ENCODE results near the gene RAPGEF4. TPM values are rescaled to one million over a fixed set of nuclear protein-coding genes. Genes with fewer than 3 reads are reported as not detected.
A peak's percentile ranks its signal among the peaks of the same experiment; 100 is the strongest.

The RAPGEF4 gene
- total RNA-seq, 4 donors from 2014 or later: 16.1 to 26.2 (median 21.3) TPM

DNA sequence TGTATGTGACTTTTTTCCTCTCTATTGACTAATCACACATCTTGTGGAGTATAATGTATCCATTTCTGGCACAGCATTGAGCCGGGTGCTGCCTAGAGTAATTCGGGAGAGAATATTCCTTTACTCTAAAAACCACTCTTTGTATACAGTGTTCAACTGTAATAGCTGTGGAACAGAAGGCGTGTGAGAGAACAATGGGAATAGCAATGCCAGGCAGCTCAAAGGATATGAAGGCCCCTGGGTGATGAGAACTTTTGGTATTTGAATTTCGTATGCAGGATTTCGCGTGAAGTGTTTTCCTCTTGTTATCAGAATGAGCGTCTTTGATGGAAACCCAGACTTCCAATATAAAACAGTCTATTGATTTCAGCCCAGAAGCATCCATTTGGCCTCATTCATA, 255.4 kb downstream of the RAPGEF4 start:
- Histone ChIP-seq H3K27ac (no peak overlapping the region), H3K4me1 (no peaks in the 10 kb centered on the region), H3K4me3 (no peak overlapping the region), H3K27me3 (no peaks in the 10 kb centered on the region), H3K9me3 (no peaks in the 10 kb centered on the region), H3K36me3 (no peaks in the 10 kb centered on the region)
- TF ChIP-seq POLR2A (IDR thresholded peaks at IDR 0.05): no peak
- TF ChIP-seq, protein P1, sequence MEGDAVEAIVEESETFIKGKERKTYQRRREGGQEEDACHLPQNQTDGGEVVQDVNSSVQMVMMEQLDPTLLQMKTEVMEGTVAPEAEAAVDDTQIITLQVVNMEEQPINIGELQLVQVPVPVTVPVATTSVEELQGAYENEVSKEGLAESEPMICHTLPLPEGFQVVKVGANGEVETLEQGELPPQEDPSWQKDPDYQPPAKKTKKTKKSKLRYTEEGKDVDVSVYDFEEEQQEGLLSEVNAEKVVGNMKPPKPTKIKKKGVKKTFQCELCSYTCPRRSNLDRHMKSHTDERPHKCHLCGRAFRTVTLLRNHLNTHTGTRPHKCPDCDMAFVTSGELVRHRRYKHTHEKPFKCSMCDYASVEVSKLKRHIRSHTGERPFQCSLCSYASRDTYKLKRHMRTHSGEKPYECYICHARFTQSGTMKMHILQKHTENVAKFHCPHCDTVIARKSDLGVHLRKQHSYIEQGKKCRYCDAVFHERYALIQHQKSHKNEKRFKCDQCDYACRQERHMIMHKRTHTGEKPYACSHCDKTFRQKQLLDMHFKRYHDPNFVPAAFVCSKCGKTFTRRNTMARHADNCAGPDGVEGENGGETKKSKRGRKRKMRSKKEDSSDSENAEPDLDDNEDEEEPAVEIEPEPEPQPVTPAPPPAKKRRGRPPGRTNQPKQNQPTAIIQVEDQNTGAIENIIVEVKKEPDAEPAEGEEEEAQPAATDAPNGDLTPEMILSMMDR (IDR thresholded peaks at IDR 0.05): no peak
- DNase-seq: no peak
- intact Hi-C loops (cut with DNase I; ENCODE audit: low total_unique reads): no loop called here

DNA sequence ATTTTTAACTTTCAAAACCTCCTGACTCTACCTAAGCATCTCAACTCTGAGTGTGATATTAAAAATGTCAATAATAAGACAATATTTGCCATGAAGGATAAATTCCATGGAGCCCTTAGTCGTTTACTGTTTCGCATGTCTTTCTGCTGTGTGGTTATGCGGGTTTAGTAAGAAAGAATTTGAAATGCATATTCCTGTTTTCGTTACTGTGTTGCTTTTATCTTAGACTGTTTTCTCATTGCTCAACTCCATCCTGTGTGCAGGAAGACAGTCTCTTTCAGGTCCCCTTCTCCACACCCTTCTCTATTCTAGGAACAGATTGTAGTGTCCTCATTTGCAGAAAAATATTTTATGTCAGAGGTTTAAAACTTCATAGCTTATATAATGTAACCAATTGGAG, 257.5 kb downstream of the RAPGEF4 start:
- TF ChIP-seq, protein P1 (IDR thresholded peaks at IDR 0.05): no peak
- no peak for TF ChIP-seq POLR2A (IDR thresholded peaks at IDR 0.05)
- DNase-seq: no peak
- no peak overlapping the region for H3K27ac ChIP-seq
- H3K9me3 ChIP-seq: no peaks in the 10 kb centered on the region
- no peaks in the 10 kb centered on the region for H3K4me1 ChIP-seq
- no peaks in the 10 kb centered on the region for H3K36me3 ChIP-seq
- H3K4me3 ChIP-seq: no peak overlapping the region
- no peaks in the 10 kb centered on the region for H3K27me3 ChIP-seq
- intact Hi-C loops (cut with DNase I; ENCODE audit: low total_unique reads): no loop called here

DNA sequence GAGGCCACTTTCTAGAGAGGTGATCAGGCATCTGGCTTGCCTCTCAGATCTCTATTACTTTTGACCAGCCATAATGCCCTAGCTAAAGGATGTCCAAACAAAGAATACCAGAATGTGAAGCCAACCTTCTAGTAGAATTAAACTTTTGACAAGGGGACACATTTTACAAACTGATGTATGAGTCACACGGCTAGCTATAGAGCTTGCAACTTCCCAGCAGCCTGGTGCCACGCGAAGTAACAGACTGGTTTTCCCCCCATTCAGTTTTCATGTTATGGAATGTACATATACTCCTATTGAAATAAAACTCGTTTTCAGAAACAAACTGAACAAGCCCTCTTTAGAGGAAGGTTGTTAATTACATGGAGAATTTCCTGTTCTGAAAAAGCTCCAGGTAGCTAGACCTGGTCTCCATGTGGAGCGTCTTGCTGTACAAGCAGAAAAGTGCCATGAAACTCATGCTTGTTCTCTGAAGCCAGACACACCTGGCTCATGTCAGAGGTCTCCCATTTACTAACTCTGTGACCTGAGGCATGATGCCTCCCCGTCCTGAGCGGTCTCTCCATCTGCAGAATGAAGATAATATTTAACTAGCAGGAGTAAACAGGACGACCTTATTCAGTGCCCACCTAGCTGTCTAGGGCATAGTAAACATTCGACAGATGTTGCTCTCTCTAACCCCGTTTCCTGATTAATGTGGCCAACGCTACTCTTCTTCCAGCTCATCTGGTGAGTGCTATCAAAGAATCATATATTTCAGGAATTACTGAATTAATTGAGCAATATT, 258.5 kb downstream of the RAPGEF4 start:
- Histone ChIP-seq H3K36me3 (no peaks in the 10 kb centered on the region), H3K4me1 (no peaks in the 10 kb centered on the region), H3K27me3 (no peaks in the 10 kb centered on the region), H3K27ac (no peak overlapping the region), H3K9me3 (no peaks in the 10 kb centered on the region), H3K4me3 (no peak overlapping the region)
- TF ChIP-seq, protein P1 (IDR thresholded peaks at IDR 0.05): no peak
- TF ChIP-seq POLR2A (IDR thresholded peaks at IDR 0.05): no peak
- DNase-seq: no peak
- intact Hi-C loops (cut with DNase I; ENCODE audit: low total_unique reads): no loop called here

DNA sequence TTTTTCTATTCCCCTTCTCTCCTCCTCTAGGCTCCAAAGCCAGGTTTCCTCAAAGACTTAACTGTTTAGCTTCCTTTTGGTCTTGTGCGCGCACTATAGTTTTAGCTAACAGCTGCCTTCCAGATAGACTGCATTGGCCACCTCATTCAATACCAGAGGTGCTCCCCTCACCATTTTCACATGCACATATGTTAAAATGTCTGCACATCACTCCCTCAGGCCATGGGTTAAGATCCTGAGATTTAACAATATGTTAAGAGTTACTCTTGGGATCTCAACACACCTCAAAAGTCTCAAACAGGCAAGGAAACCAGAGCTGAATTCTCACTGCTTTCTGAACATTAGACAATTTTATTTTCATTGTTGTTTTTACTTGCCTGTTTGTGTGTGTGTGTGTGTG, 259.2 kb downstream of the RAPGEF4 start:
- TF ChIP-seq, protein P1 (IDR thresholded peaks at IDR 0.05): no peak
- TF ChIP-seq POLR2A (IDR thresholded peaks at IDR 0.05): no peak
- intact Hi-C loops (cut with DNase I; ENCODE audit: low total_unique reads): no loop called here
- no peaks in the 10 kb centered on the region for H3K27me3 ChIP-seq
- DNase-seq: no peak
- H3K4me1 ChIP-seq: no peaks in the 10 kb centered on the region
- no peaks in the 10 kb centered on the region for H3K36me3 ChIP-seq
- no peak overlapping the region for H3K4me3 ChIP-seq
- no peaks in the 10 kb centered on the region for H3K9me3 ChIP-seq
- peak overlapping the region in 1 of 2 donors; percentile 60 for H3K27ac ChIP-seq

DNA sequence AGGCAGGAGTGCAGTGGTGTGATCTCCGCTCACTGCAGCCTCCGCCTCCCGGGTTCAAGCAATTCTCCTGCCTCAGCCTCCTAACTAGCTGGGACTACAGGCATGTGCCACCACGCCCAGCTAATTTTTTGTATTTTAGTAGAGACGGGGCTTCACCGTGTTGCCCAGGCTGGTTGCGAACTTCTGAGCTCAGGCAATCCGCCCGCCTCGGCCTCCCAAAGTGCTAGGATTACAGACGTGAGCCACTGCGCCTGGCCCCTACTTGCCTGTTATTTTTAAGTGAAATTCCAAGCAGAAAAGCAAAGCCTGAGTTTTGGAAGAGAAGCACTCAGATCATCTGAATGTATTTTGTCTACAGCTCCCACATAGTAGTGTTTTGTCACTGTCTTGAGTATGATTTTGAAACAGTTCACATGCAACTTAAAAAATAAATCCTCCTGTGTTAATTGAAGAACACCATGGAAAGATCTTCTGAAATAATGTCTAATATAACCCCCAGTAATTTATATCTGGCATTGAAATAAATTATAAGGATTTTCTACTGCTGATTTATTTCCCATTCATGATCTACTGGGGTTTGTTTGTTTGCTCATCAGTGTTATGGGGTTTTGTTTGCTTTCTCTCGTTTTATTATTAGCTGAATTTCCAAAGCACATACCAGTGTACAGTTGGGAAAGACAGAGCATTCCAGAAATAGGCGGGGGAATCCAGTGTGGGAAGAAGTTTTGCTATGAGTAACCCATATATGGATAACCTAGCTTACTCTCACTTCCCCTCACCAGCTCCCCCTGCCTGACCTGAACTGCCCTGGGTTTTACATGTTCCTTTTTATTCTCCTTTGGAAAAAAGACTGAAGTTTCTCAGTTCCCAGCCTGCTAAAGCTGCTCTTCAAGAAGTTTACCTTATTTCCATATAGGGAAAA, 259.9 kb downstream of the RAPGEF4 start:
- H3K27ac ChIP-seq: peak overlapping the region; percentile 60 to 66
- no peaks in the 10 kb centered on the region for H3K9me3 ChIP-seq
- H3K36me3 ChIP-seq: no peaks in the 10 kb centered on the region
- H3K4me1 ChIP-seq: no peaks in the 10 kb centered on the region
- H3K27me3 ChIP-seq: no peaks in the 10 kb centered on the region
- intact Hi-C loops (cut with DNase I; ENCODE audit: low total_unique reads): no loop called here
- TF ChIP-seq POLR2A (IDR thresholded peaks at IDR 0.05): no peak
- TF ChIP-seq, protein P1 (IDR thresholded peaks at IDR 0.05): peak in 3 of 4 experiments; percentile 12 to 27 (median 14)
- H3K4me3 ChIP-seq: no peak overlapping the region
- peak; percentile 45 to 55 for DNase-seq
